Glutamatergic neuron (in vitro differentiated cells): Measurements from ENCODE around the gene CLCN4. TPM values are rescaled to one million over a fixed set of nuclear protein-coding genes. Genes with fewer than 3 reads are reported as not detected.

Source experiments
- DNase-seq: peaks from one replicate; pipeline ENCODE4 v3.0.0; 2022
- H3K27ac Mint-ChIP-seq: one replicate; pipeline ENCODE4 v1.8.0; 2020; ENCODE audit warnings: mild to moderate bottlenecking, mixed read lengths, inconsistent platforms; ENCODE audit not compliant: unreplicated experiment
- H3K27me3 Mint-ChIP-seq: one replicate; pipeline ENCODE4 v1.8.0; 2020; ENCODE audit warnings: mild to moderate bottlenecking, moderate library complexity, mixed read lengths, inconsistent platforms; ENCODE audit not compliant: unreplicated experiment
- H3K36me3 Mint-ChIP-seq: one replicate; pipeline ENCODE4 v1.8.0; 2020; ENCODE audit warnings: mild to moderate bottlenecking, mixed read lengths, inconsistent platforms; ENCODE audit not compliant: unreplicated experiment
- H3K4me1 Mint-ChIP-seq: one replicate; pipeline ENCODE4 v1.8.0; 2020; ENCODE audit warnings: mild to moderate bottlenecking, low read depth, mixed read lengths, inconsistent platforms; ENCODE audit not compliant: unreplicated experiment
- H3K4me3 Mint-ChIP-seq: one replicate; pipeline ENCODE4 v1.8.0; 2020; ENCODE audit warnings: mild to moderate bottlenecking, mixed read lengths, inconsistent platforms; ENCODE audit not compliant: unreplicated experiment
- H3K9me3 Mint-ChIP-seq: one replicate; pipeline ENCODE4 v1.8.0; 2020; ENCODE audit warnings: mild to moderate bottlenecking, moderate library complexity, mixed read lengths, inconsistent platforms; ENCODE audit not compliant: unreplicated experiment
- CTCF ChIP-seq: fragments of 200-600 bp; sonication (generic); IDR thresholded peaks from one replicate; pipeline ENCODE4 v1.5.0; 2021; ENCODE audit not compliant: partially characterized antibody, unreplicated experiment
- total RNA-seq: library from RNA; stranded (reverse); fragmentation: NEBNext Ultra II Directional; extraction: Animal tissue kit (Norgen Biotek cat#: 25700); gene quantifications from one replicate; pipeline ENCODE4 v1.2.1, GENCODE V29; 2021; ENCODE audit not compliant: unreplicated experiment

The CLCN4 gene
- total RNA-seq, 1 donor from 2014 or later = 64.7 TPM

DNA sequence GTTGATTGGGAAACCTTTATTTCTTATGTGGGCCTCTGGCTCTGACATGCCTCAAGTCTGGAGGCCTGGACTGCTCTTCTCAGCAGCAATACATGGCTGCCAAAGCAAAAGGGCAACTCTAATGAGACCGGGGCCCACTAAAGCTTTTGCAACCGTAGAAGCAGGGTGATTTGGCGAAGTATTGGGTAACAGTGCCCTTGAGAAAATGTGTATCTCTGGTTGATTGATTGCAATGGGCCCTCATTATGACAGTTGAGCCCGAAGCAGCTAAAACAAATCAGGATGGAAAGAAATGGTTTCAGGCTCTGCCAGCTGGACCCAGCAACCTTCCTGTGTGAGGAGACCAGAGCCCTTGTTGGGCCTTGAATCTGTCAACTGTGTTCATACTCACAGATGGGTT, 73.4 kb downstream of the CLCN4 start:
- Mint-ChIP-seq H3K36me3 (peaks cover 16% of the 10 kb centered on the region), H3K27me3 (no peaks in the 10 kb centered on the region), H3K4me1 (peaks cover 22% of the 10 kb centered on the region), H3K4me3 (no peak overlapping the region), H3K27ac (peak overlapping the region; percentile 84), H3K9me3 (peaks cover 2% of the 10 kb centered on the region)
- TF ChIP-seq CTCF = no peak
- DNase-seq = no peak

- DNase-seq = no peak
- peaks cover 10% of the 10 kb centered on the region for H3K36me3 Mint-ChIP-seq
- H3K4me1 Mint-ChIP-seq = peaks cover 26% of the 10 kb centered on the region
- H3K9me3 Mint-ChIP-seq = peaks cover 2% of the 10 kb centered on the region
- TF ChIP-seq CTCF = no peak
- H3K4me3 Mint-ChIP-seq = no peak overlapping the region
- no peaks in the 10 kb centered on the region for H3K27me3 Mint-ChIP-seq
- H3K27ac Mint-ChIP-seq = no peak overlapping the region
Observed at GRCh38 chrX:10231461-10231860, 74.7 kb downstream of the CLCN4 start.

DNA sequence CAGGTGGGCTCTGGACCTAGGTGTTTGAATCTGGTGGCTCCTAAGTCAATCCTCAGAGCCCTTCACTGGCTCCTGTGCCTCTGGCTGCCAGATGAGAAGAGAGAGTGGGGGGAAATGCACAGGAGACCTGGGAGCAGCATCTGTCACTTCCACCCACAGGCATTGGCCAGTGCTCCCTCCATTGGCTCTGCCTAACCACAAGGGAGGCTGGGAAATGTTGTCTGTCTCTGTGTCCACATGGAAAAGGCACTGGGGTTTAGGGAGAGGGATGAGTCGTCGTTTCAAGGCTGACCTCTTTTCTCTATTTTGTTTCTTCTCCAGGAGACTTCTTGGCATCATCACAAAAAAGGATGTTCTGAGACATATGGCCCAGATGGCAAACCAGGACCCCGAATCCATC, 76.4 kb downstream of the CLCN4 start:
- peaks cover 28% of the 10 kb centered on the region for H3K4me1 Mint-ChIP-seq
- peaks cover 4% of the 10 kb centered on the region for H3K36me3 Mint-ChIP-seq
- no peaks in the 10 kb centered on the region for H3K9me3 Mint-ChIP-seq
- peak overlapping the region; percentile 82 for H3K27ac Mint-ChIP-seq
- H3K27me3 Mint-ChIP-seq = no peaks in the 10 kb centered on the region
- no peak for TF ChIP-seq CTCF
- peak; percentile 22 for DNase-seq
- peak overlapping the region; percentile 52 for H3K4me3 Mint-ChIP-seq

DNA sequence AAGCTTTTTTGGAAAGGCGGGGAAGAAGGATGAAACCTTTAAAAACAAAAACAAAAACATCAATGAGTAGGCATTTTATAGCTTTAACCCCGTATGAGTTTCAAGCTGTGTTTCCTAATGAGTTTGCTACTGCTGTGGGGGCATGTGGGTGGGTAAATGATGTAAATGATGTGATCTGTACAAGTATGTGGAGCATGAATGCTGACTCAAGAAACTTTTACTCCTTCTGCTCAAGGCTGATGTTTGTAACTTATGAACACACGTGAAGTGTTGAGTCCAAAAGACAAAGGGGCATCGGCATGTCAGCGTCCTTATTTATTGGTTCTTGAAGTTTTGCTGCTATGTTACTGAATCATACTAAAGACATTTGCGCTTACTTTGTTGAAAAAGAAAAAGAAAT, 76.9 kb downstream of the CLCN4 start:
- Mint-ChIP-seq H3K4me3 (no peak overlapping the region), H3K27me3 (no peaks in the 10 kb centered on the region), H3K9me3 (no peaks in the 10 kb centered on the region), H3K36me3 (peaks cover 4% of the 10 kb centered on the region), H3K27ac (peak overlapping the region; percentile 82), H3K4me1 (peaks cover 28% of the 10 kb centered on the region)
- DNase-seq = no peak
- no peak for TF ChIP-seq CTCF

DNA sequence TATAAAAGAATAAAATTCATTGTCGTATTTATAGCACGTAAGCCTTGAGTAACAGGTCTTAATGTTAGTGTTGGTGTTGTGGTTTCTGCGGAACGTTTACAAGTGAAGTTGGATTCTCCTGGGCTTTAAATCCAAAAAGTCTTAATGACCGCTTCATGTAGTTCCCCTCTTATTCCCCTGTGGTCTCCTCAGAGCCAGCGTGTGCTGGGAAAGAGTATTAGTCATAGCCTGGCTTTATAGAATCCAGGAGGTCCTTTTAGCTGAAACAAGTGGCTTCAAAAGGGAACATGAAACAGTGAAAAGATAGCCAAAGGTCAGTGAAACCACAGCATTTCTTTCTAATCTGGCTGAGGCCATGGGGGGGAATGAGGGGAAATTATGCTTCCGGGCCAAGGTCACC, 79.1 kb downstream of the CLCN4 start:
- Mint-ChIP-seq H3K27me3 (no peaks in the 10 kb centered on the region), H3K36me3 (peaks cover 4% of the 10 kb centered on the region), H3K4me1 (peaks cover 27% of the 10 kb centered on the region), H3K9me3 (no peaks in the 10 kb centered on the region), H3K27ac (no peak overlapping the region), H3K4me3 (no peak overlapping the region)
- no peak for TF ChIP-seq CTCF
- no peak for DNase-seq
